Measurements from ENCODE around the gene CNTNAP2.

Gene CNTNAP2

DNA sequence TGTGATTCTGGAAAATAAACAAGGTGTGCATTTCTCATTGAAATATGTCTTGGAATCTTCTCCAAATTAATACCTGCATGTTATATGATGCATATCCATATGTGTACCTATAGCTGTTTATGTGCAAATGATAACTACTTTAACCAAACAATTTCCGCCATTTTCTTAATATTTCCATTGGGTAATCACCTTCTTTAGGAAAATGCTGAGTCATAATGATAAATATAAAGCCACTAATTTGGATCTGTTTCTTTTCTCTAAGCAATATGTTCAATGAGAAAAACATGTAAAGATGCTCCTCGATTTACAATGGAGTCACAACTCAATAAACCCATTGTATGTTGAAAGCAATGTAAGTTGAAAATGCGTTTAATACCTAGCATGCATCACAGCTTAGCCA lies 574.4 kb downstream of the CNTNAP2 start:
- DNase-seq (ENCODE audit: low spot score) = no peak
- TF ChIP-seq, protein P1, sequence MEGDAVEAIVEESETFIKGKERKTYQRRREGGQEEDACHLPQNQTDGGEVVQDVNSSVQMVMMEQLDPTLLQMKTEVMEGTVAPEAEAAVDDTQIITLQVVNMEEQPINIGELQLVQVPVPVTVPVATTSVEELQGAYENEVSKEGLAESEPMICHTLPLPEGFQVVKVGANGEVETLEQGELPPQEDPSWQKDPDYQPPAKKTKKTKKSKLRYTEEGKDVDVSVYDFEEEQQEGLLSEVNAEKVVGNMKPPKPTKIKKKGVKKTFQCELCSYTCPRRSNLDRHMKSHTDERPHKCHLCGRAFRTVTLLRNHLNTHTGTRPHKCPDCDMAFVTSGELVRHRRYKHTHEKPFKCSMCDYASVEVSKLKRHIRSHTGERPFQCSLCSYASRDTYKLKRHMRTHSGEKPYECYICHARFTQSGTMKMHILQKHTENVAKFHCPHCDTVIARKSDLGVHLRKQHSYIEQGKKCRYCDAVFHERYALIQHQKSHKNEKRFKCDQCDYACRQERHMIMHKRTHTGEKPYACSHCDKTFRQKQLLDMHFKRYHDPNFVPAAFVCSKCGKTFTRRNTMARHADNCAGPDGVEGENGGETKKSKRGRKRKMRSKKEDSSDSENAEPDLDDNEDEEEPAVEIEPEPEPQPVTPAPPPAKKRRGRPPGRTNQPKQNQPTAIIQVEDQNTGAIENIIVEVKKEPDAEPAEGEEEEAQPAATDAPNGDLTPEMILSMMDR (IDR thresholded peaks at IDR 0.05) = no peak
- no peak overlapping the region for H3K27ac ChIP-seq
- H3K4me3 ChIP-seq = no peak overlapping the region

DNA sequence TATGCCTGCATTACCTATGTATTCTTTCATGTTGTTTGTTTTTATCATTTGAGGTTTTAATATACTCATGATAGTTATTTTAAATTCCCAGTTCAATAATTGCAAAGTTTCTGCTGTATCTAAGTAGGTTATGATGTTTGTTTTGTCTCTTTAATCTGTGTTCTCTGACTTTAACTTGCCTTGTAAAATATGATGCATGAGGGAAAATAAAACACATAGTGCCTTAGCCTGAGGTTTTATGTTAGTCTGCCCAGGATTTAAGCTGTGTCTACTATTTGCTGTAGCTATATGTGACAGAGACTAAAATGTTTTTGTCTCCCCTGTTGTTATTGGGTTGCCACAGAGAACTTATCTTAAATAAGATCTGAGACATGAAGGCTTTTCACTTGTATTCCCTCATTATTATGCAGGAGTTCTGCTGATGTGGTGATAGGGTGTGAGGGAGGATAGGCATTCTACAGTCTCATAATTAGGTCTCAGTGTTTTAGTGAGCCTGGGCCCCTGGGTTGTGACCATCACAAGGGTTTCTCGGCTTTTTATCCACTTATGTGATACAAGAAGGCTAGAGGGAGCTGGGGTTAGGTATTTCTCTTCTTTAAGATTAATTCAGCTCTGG lies 582.5 kb downstream of the CNTNAP2 start:
- Histone ChIP-seq H3K4me3 (no peak overlapping the region), H3K27ac (no peak overlapping the region)
- TF ChIP-seq, protein P1 (IDR thresholded peaks at IDR 0.05) = no peak
- DNase-seq (ENCODE audit: low spot score) = no peak

DNA sequence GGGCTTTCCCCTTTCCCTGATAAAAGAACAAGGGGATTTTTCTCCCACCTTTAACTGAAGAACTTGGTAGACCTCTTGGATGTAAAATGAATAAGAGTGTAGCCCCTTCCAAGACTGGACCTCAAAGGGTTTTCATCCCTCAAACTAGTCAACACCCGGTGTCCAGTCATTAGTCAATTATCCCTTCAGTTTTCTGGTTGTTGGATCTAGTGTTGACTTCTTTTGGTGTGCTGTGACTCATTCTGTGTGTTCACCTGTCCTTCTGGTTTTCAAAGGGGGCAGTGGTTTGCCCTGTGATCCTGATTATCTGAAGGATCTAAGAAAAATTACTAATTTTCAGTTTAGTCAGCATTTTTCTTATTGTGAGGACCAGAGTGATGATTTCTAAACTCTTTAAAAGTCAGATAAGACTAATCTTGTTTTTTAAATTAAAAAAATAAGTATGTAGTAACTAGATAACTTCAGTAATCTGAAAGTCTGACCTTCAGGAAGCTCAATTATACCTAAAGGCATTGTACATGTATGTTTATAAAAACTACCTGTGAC lies 583.5 kb downstream of the CNTNAP2 start:
- H3K27ac ChIP-seq = no peak overlapping the region
- TF ChIP-seq, protein P1 (IDR thresholded peaks at IDR 0.05) = no peak

DNA sequence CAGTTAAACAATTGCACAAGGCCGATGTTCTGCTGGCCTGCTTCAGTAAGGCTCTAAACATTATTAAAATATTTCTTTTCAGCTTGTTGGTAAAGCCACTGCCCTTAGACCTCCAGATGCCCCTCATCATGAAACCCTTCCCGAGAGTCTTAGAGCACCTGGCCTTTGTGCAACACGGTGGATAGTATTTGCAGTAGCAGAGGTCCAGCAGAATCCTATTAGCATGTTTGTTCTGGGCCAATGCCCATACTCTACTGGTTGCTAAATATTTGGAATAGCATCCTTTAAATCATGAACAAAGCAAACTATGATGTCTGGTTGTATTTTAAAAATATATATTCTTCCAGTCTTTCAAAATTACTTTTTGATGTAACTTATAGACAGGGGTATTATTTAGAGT lies 584.6 kb downstream of the CNTNAP2 start:
- no peak overlapping the region for H3K4me3 ChIP-seq
- DNase-seq (ENCODE audit: low spot score) = no peak
- H3K27ac ChIP-seq = no peak overlapping the region
- TF ChIP-seq, protein P1 (IDR thresholded peaks at IDR 0.05) = no peak

More for the DNA sequence above, 583.5 kb downstream of the CNTNAP2 start:
- no peak for DNase-seq (ENCODE audit: low spot score)
- H3K4me3 ChIP-seq = no peak overlapping the region

DNA sequence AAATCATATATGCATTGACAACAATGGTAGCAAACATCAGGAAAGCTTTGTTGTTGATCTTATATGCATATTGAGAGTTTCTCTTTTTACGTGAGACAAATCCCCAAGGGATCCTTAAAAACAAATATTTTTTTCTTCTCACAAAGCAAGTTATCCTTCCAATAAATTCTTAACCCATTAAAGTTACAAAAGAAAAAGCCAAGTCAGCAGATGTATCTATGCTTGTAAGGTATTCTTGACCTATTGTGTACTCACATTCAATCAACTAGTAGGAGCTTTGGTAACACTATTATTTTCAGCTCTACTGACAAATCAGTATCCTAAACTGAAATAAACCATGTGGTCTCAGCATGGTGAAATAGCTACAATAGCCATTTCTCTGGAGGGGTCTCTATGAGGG lies 586.3 kb downstream of the CNTNAP2 start:
- no peak overlapping the region for H3K4me3 ChIP-seq
- no peak overlapping the region for H3K27ac ChIP-seq
- DNase-seq (ENCODE audit: low spot score) = no peak
- TF ChIP-seq, protein P1 (IDR thresholded peaks at IDR 0.05) = no peak

DNA sequence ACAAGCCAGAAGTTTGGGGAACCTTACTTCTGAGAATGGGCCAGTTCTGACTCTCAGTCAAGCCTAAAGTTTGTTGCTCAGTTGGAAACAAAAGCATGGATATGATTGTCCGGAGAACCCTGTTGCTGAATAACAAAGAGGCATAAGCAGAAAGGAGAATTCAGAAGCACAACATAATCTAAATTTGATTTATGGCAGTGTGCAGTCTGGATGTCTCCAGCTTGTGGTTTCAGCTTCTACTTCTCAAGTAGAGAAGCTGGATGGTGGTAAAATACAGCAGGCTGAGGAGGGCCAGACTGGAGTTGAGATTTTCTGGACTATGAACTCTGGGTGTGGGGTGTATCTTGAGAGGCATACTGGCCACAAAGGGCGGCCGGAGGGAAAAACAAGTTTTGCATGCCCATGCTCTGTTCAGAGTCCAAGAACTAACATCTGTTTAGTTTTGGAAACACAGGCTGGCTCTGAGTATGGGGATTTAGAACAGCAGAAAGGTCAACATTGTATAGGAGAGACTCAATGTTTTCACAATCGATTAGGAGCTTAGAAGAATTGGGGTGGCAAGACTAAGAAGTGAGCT lies 592.9 kb downstream of the CNTNAP2 start:
- DNase-seq (ENCODE audit: low spot score) = no peak
- Histone ChIP-seq H3K4me3 (no peak overlapping the region), H3K27ac (no peak overlapping the region)
- TF ChIP-seq, protein P1 (IDR thresholded peaks at IDR 0.05) = no peak

DNA sequence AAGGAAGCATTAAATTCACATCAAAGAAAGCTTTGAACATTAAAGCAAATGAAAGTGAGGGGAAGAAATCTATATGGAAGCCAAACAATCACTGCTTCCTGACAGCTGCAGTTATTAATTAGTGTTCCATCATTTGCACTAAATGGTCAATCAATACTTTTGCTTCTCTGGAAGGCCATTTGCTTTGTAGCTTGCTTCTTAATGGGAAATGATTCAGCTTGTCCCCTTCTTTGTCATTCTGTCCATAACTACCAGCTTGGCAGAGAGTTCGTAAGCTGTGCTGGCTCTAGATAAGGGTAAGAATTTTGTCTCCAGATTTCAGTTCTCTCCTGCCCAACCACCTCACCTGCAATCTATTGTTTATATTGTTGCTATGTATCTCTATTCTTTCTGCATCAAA lies 596.6 kb downstream of the CNTNAP2 start:
- TF ChIP-seq, protein P1 (IDR thresholded peaks at IDR 0.05) = no peak
- no peak for DNase-seq (ENCODE audit: low spot score)
- Histone ChIP-seq H3K4me3 (no peak overlapping the region), H3K27ac (no peak overlapping the region)

Measured in coronary artery (tissue), 2 donors.